ENCODE measurements around the gene PPP3CA. TPM values are rescaled to one million over a fixed set of nuclear protein-coding genes. Genes with fewer than 3 reads are reported as not detected.

The PPP3CA gene
- total RNA-seq, 4 donors from 2014 or later: 38.5 to 46.7 (median 40.6) TPM

GRCh38 chr4:101200561-101200960 lies 146.8 kb downstream of the PPP3CA start:
- 48 to 53% methylated on average over 4 of the region's 4 CpGs for WGBS, 2 donors
- no peak overlapping the region for H3K4me3 ChIP-seq (ENCODE audit: low read depth, poor library complexity, severe bottlenecking)
- DNase-seq (ENCODE audit: low spot score in 2 of 2): no peak
- TF ChIP-seq, protein P1, sequence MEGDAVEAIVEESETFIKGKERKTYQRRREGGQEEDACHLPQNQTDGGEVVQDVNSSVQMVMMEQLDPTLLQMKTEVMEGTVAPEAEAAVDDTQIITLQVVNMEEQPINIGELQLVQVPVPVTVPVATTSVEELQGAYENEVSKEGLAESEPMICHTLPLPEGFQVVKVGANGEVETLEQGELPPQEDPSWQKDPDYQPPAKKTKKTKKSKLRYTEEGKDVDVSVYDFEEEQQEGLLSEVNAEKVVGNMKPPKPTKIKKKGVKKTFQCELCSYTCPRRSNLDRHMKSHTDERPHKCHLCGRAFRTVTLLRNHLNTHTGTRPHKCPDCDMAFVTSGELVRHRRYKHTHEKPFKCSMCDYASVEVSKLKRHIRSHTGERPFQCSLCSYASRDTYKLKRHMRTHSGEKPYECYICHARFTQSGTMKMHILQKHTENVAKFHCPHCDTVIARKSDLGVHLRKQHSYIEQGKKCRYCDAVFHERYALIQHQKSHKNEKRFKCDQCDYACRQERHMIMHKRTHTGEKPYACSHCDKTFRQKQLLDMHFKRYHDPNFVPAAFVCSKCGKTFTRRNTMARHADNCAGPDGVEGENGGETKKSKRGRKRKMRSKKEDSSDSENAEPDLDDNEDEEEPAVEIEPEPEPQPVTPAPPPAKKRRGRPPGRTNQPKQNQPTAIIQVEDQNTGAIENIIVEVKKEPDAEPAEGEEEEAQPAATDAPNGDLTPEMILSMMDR (IDR thresholded peaks at IDR 0.05): no peak
- intact Hi-C loops (cut with DNase I; ENCODE audit: low total_unique reads): no loop called here

DNA sequence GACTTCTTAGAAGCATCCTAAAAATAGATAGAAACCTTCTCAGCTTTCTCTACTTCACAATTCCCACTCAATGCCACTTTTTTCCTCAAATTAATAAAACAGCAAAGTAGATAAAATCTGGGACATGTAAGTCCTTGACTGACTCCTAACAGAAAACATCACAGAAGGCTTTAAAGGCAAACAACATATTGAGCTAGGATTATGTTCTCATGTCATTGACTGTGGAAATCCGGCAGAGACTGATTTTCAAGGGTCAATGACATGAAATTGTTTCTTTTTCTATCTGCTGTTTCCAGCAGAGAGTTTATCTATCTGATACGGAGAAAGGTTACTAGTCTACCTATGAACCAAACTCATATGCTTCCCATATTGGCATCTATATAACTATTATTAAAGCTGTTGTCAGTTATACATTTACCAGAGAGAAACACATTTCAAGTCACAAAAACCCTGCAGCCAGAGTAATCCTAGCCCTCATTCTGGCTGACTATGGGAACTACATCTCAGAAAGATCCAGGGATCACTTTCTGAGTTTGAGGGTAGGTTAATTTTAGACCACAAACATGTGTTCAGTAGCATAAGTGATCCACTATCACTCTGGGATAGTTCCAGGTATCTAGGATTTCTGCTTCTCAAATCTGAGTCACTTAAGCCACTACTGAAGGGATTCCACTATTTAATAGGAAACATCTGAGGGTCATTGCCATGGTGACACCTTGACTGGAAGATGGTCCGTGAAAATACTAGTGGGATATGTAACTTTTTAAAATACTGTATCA lies 147.6 kb downstream of the PPP3CA start:
- DNase-seq (ENCODE audit: low spot score in 2 of 2): no peak
- intact Hi-C loops (cut with DNase I; ENCODE audit: low total_unique reads): no loop called here

DNA sequence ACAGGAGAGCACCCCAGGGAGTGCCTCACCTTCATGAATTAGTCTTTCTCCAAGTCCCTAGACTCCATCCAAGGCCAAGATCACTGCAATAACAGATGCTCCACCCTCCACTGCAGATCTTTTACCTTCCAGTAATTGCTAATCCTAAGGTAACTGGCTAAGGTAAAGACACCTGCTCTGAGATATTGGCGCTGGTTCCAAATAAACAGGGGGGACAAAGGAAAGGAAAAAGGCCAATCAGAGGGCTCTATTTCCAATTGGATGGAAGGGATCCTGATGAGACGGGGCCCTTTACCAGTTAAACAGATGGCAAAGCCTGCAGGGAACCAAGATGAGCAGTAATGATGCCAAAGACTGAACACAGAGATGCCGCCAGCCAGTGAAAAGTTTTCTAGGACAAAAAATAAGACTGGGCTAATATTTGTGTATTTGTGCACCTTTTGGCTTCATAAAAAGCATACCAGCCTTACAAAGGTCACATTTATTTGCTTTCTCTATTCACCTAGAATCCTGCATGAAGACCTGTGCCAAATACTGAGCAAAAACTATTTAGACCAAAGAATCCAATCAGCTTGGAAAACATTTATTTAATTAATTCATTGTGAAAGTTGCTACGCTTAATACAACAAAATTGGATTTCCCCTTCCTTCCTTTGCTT lies 148.5 kb downstream of the PPP3CA start:
- intact Hi-C loops (cut with DNase I; ENCODE audit: low total_unique reads): no loop called here

More for the DNA sequence above, 147.6 kb downstream of the PPP3CA start:
- 77 to 80% methylated on average over 3 of the region's 3 CpGs for WGBS, 2 donors
- H3K4me3 ChIP-seq (ENCODE audit: low read depth, poor library complexity, severe bottlenecking): no peak overlapping the region
- no peak for TF ChIP-seq POLR2A (IDR thresholded peaks at IDR 0.05)
- TF ChIP-seq, protein P1 (IDR thresholded peaks at IDR 0.05): no peak

GRCh38 chr4:101197350-101197749 lies 150.0 kb downstream of the PPP3CA start:
- intact Hi-C loops (cut with DNase I; ENCODE audit: low total_unique reads): no loop called here
- 79% methylated on average over 4 of the region's 4 CpGs for WGBS, 2 donors
- TF ChIP-seq, protein P1 (IDR thresholded peaks at IDR 0.05): no peak
- TF ChIP-seq POLR2A (IDR thresholded peaks at IDR 0.05): no peak

More for the DNA sequence above, 148.5 kb downstream of the PPP3CA start:
- TF ChIP-seq, protein P1 (IDR thresholded peaks at IDR 0.05): no peak
- no peak for TF ChIP-seq POLR2A (IDR thresholded peaks at IDR 0.05)
- no peak overlapping the region for H3K4me3 ChIP-seq (ENCODE audit: low read depth, poor library complexity, severe bottlenecking)
- no peak for DNase-seq (ENCODE audit: low spot score in 2 of 2)
- WGBS, 2 donors: 68 to 71% methylated on average over 4 of the region's 4 CpGs

GRCh38 chr4:101192244-101192643 lies 155.1 kb downstream of the PPP3CA start:
- no peak for TF ChIP-seq POLR2A (IDR thresholded peaks at IDR 0.05)
- TF ChIP-seq, protein P1 (IDR thresholded peaks at IDR 0.05): no peak
- no peak for DNase-seq (ENCODE audit: low spot score in 2 of 2)
- no peak overlapping the region for H3K4me3 ChIP-seq (ENCODE audit: low read depth, poor library complexity, severe bottlenecking)
- intact Hi-C loops (cut with DNase I; ENCODE audit: low total_unique reads): no loop called here

More at GRCh38 chr4:101197350-101197749, 150.0 kb downstream of the PPP3CA start:
- H3K4me3 ChIP-seq (ENCODE audit: low read depth, poor library complexity, severe bottlenecking): no peak overlapping the region
- no peak for DNase-seq (ENCODE audit: low spot score in 2 of 2)

All from lower leg skin (tissue), 4 donors.